CD4-positive, alpha-beta T cell (primary cell): ENCODE data around the gene EIF3L. TPM values are rescaled to one million over a fixed set of nuclear protein-coding genes. Genes with fewer than 3 reads are reported as not detected.

ENCODE experiments used
- ATAC-seq: fragments of 200-7000 bp; cut with Tn5 transposase; one replicate; pipeline ENCODE4 v1.10.0; 2022; ENCODE audit warnings: mild to moderate bottlenecking; ENCODE audit not compliant: poor library complexity
- CTCF ChIA-PET: fragments of 350-600 bp; sonication (Branson Sonifier 250); formaldehyde crosslinking; loops from one replicate; lab custom pipeline; 2021; ENCODE audit warnings: antibody characterized with exemption, inconsistent platforms; lab: Charles Lee
- POLR2A ChIA-PET: fragments of 350-600 bp; sonication (Branson Sonifier 250); formaldehyde crosslinking; loops from one replicate; lab custom pipeline; 2021; ENCODE audit warnings: antibody characterized with exemption, inconsistent platforms; lab: Charles Lee
- DNase-seq, 14 experiments: peaks; one replicate each; pipeline ENCODE4 v3.0.0-alpha.2; 2013 to 2020; ENCODE audit warnings: mixed read lengths in 2 of 14
- H3K27ac ChIP-seq, 2 donors: one replicate each; pipeline versions ENCODE4 v1.5.1 to v1.7.0; 2013; ENCODE audit warnings: low read length in 2 of 2, low read depth in 1 of 2, mild to moderate bottlenecking in 1 of 2
- H3K27me3 ChIP-seq, 2 experiments: 1 replicate in 1 of 2; 2 replicates in 1 of 2; pipeline versions ENCODE4 v1.6.1 to v1.7.0; 2013; ENCODE audit warnings: low read length in 2 of 2, control low read depth in 1 of 2, mild to moderate bottlenecking in 1 of 2, moderate library complexity in 1 of 2; ENCODE audit not compliant: insufficient read depth in 2 of 2, control insufficient read depth in 1 of 2
- H3K36me3 ChIP-seq: one replicate; pipeline ENCODE4 v1.6.1; 2013; ENCODE audit warnings: low read length, control low read depth; ENCODE audit not compliant: insufficient read depth
- H3K4me1 ChIP-seq: one replicate; pipeline ENCODE4 v1.6.1; 2013; ENCODE audit warnings: low read length, control low read depth; ENCODE audit not compliant: insufficient read depth
- H3K4me3 ChIP-seq: one replicate; pipeline ENCODE4 v1.5.1; 2013; ENCODE audit warnings: mild to moderate bottlenecking, low read length, moderate library complexity
- H3K9me3 ChIP-seq, 2 experiments: 1 replicate in 1 of 2; 2 replicates in 1 of 2; pipeline versions ENCODE4 v1.6.1 to v1.7.0; 2013; ENCODE audit warnings: low read length in 2 of 2, mild to moderate bottlenecking in 2 of 2, control low read depth in 1 of 2, moderate library complexity in 1 of 2; ENCODE audit not compliant: control insufficient read depth in 1 of 2, insufficient read depth in 1 of 2
- H3K27ac Mint-ChIP-seq: one replicate; pipeline ENCODE4 v1.8.0; 2020; ENCODE audit warnings: mixed read lengths
- H3K27me3 Mint-ChIP-seq: one replicate; pipeline ENCODE4 v1.8.0; 2021; ENCODE audit warnings: mixed read lengths
- H3K36me3 Mint-ChIP-seq: one replicate; pipeline ENCODE4 v1.8.0; 2021; ENCODE audit warnings: low read depth, mixed read lengths
- H3K4me1 Mint-ChIP-seq: one replicate; pipeline ENCODE4 v1.8.0; 2021; ENCODE audit warnings: low read depth, mixed read lengths
- H3K4me3 Mint-ChIP-seq: one replicate; pipeline ENCODE4 v1.8.0; 2020; ENCODE audit warnings: mild to moderate bottlenecking, mixed read lengths
- H3K9me3 Mint-ChIP-seq: one replicate; pipeline ENCODE4 v1.8.0; 2020; ENCODE audit warnings: mixed read lengths
- intact Hi-C, 2 experiments: fragments of 100-400 bp; cut with DNase I in 1 of 2; cut with micrococcal nuclease in 1 of 2; formaldehyde crosslinking; loops; one replicate each; pipeline versions ENCODE4 v1.15.1 to v1.9.0; 2023 to 2025; cut with DNase I, micrococcal nuclease
- total RNA-seq, 174 experiments: library from RNA in 2 of 174; stranded (reverse) in 2 of 174; gene quantifications; one replicate each; pipeline ENCODE4 v1.2.3 and lab custom pipeline; 2021 to 2026
- TF ChIP-seq, protein P1 (sequence below): fragments of 200-600 bp; IDR thresholded peaks from one replicate; pipeline ENCODE4 v1.8.0; 2022; ENCODE audit warnings: antibody characterized with exemption, mild to moderate bottlenecking

EIF3L gene
- total RNA-seq, 2 experiments from 2014 or later, result 525 to 541 TPM

DNA sequence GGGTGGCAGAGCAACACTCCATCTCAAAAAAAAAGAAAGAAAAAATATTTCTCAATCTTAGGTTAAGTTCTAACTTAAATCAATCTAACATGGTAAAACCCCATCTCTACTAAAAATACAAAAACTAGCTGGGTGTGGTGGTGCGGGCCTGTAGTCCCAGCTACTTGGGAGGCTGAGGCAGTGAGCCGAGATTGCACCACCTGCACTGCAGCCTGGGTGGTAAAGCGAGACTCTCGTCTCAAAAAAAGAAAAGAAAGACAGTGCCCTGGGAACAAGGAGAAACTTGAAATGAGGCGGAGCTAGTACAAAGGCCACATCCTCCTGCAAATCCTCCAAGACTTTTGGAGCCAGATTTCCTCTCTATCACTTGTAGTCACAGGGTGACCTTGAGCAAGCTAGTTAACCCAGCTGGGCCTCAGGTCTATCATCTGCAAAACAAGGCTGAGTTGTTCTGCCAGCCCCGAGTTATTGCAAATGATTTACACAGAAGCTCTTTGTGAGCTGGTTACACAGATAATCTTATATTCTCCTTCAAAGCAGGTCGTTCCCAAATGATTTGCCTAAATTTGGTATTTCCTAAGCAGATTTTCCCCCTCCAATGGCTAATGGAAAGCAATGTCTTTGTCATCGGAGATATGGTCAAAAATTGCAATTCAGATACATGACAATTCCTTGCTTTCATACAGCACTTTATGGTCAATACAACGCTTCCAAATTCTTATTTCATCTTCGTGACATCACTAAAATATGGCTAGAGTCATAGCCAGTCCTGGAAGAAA, 7.0 kb upstream of the EIF3L start:
- Histone ChIP-seq H3K4me3 (no peak overlapping the region), H3K27me3 (no peaks in the 10 kb centered on the region), H3K27ac (no peak overlapping the region), H3K36me3 (peaks cover 18% of the 10 kb centered on the region), H3K9me3 (peaks cover 0 to 4% of the 10 kb centered on the region in 2 experiments), H3K4me1 (peaks cover 18% of the 10 kb centered on the region)
- Mint-ChIP-seq H3K9me3 (no peaks in the 10 kb centered on the region), H3K36me3 (peaks cover 36% of the 10 kb centered on the region), H3K4me3 (peak overlapping the region; percentile 78), H3K4me1 (peaks cover 9% of the 10 kb centered on the region), H3K27ac (peak overlapping the region; percentile 82), H3K27me3 (no peaks in the 10 kb centered on the region)
- ATAC-seq (no peak), DNase-seq (no peak)
- CTCF ChIA-PET, result interaction anchor here (0.9 to 1.5 kb wide), 2 partner anchors 22 to 25 kb away, joined by 3 to 4 read pairs; no protein-coding TSS in a partner anchor
- intact Hi-C loops, result loop anchor here in 1 of 2 experiments (2.0 to 10.0 kb wide), 5 partner anchors 25 to 213 kb away; partner anchors contain the start of genes GCAT, NOL12 and PICK1
- TF ChIP-seq, protein P1, sequence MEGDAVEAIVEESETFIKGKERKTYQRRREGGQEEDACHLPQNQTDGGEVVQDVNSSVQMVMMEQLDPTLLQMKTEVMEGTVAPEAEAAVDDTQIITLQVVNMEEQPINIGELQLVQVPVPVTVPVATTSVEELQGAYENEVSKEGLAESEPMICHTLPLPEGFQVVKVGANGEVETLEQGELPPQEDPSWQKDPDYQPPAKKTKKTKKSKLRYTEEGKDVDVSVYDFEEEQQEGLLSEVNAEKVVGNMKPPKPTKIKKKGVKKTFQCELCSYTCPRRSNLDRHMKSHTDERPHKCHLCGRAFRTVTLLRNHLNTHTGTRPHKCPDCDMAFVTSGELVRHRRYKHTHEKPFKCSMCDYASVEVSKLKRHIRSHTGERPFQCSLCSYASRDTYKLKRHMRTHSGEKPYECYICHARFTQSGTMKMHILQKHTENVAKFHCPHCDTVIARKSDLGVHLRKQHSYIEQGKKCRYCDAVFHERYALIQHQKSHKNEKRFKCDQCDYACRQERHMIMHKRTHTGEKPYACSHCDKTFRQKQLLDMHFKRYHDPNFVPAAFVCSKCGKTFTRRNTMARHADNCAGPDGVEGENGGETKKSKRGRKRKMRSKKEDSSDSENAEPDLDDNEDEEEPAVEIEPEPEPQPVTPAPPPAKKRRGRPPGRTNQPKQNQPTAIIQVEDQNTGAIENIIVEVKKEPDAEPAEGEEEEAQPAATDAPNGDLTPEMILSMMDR, result no peak
- POLR2A ChIA-PET, result interaction anchor here (0.7 to 1.5 kb wide), 2 partner anchors 24 to 112 kb away, joined by 3 to 5 read pairs; no protein-coding TSS in a partner anchor

GRCh38 chr22:37843741-37844089, 5.5 kb upstream of the EIF3L start:
- H3K36me3 ChIP-seq, result peaks cover 12% of the 10 kb centered on the region
- H3K36me3 Mint-ChIP-seq, result peaks cover 24% of the 10 kb centered on the region
- H3K4me3 Mint-ChIP-seq, result peak overlapping the region; percentile 89
- H3K4me1 ChIP-seq, result peaks cover 29% of the 10 kb centered on the region
- ChIA-PET CTCF (interaction anchor here (0.5 to 1.9 kb wide), 4 partner anchors 20 to 237 kb away, joined by 3 to 10 read pairs (median 4); no protein-coding TSS in a partner anchor), POLR2A (interaction anchor here (0.7 to 1.9 kb wide), 28 partner anchors 9 to 1475 kb away, joined by 3 to 12 read pairs (median 5); partner anchors contain the start of genes C22orf23, DMC1, GCAT and GGA1)
- H3K4me3 ChIP-seq, result peak overlapping the region; percentile 54
- DNase-seq (peak in 6 of 14 experiments; percentile 19 to 55 (median 43)), ATAC-seq (peak; percentile 23)
- intact Hi-C loops, result loop anchor here in 1 of 2 experiments (2.0 to 10.0 kb wide), 5 partner anchors 27 to 211 kb away; partner anchors contain the start of genes GCAT, NOL12 and PICK1
- H3K27me3 ChIP-seq, result no peaks in the 10 kb centered on the region
- TF ChIP-seq, protein P1, result no peak
- H3K27ac Mint-ChIP-seq, result peak overlapping the region; percentile 82
- peaks cover 2% of the 10 kb centered on the region for H3K9me3 Mint-ChIP-seq
- peaks cover 0 to 4% of the 10 kb centered on the region in 2 experiments for H3K9me3 ChIP-seq
- H3K27ac ChIP-seq, result peak overlapping the region in 1 of 2 donors; percentile 82
- no peaks in the 10 kb centered on the region for H3K27me3 Mint-ChIP-seq
- peaks cover 20% of the 10 kb centered on the region for H3K4me1 Mint-ChIP-seq

GRCh38 chr22:37844904-37845329, 4.3 kb upstream of the EIF3L start:
- Histone ChIP-seq H3K36me3 (peaks cover 2% of the 10 kb centered on the region), H3K27me3 (no peaks in the 10 kb centered on the region), H3K27ac (peak overlapping the region in 1 of 2 donors; percentile 23), H3K9me3 (peaks cover 0 to 4% of the 10 kb centered on the region in 2 experiments), H3K4me1 (peaks cover 37% of the 10 kb centered on the region), H3K4me3 (peak overlapping the region; percentile 54)
- H3K4me3 Mint-ChIP-seq, result peak overlapping the region; percentile 90
- DNase-seq (no peak), ATAC-seq (no peak)
- peak overlapping the region; percentile 87 for H3K27ac Mint-ChIP-seq
- POLR2A ChIA-PET, result interaction anchor here (0.7 to 1.9 kb wide), 17 partner anchors 9 to 1474 kb away, joined by 3 to 12 read pairs (median 5); partner anchors contain the start of genes DMC1, GCAT, GGA1 and MICALL1
- intact Hi-C loops, result loop anchor here in 1 of 2 experiments (5.0 to 10.0 kb wide), 5 partner anchors 38 to 210 kb away; partner anchors contain the start of genes C22orf23, GCAT, NOL12 and PICK1
- TF ChIP-seq, protein P1, result no peak
- peaks cover 3% of the 10 kb centered on the region for H3K9me3 Mint-ChIP-seq
- CTCF ChIA-PET, result no interaction called here
- peaks cover 30% of the 10 kb centered on the region for H3K36me3 Mint-ChIP-seq
- H3K4me1 Mint-ChIP-seq, result peaks cover 32% of the 10 kb centered on the region
- no peaks in the 10 kb centered on the region for H3K27me3 Mint-ChIP-seq
